Psoas muscle (tissue), 8 donors: ENCODE measurements around the gene PTPRN. TPM values are rescaled to one million over a fixed set of nuclear protein-coding genes. Genes with fewer than 3 reads are reported as not detected.

Source experiments
- ATAC-seq, 4 donors: fragments of 200-7000 bp; cut with Tn5 transposase; one replicate each; pipeline ENCODE4 v1.9.1; 2020; ENCODE audit warnings: moderate library complexity in 3 of 4, mild to moderate bottlenecking in 2 of 4
- DNase-seq, 2 donors: peaks; one replicate each; pipeline ENCODE4 v3.0.0-alpha.2; 2020
- H3K27ac ChIP-seq: fragments of 200-600 bp; one replicate; pipeline ENCODE4 v1.8.0; 2022
- H3K27me3 ChIP-seq, 3 donors: fragments of 200-600 bp in 1 of 3; one replicate each; pipeline versions ENCODE4 v1.6.1 to v1.8.0; 2013 to 2022; ENCODE audit warnings: low read length in 2 of 3, mild to moderate bottlenecking in 2 of 3, moderate library complexity in 1 of 3; ENCODE audit not compliant: insufficient read depth in 3 of 3
- H3K36me3 ChIP-seq, 2 donors: fragments of 200-600 bp in 1 of 2; one replicate each; pipeline versions ENCODE4 v1.6.1 to v1.8.0; 2013 to 2022; ENCODE audit warnings: low read depth in 1 of 2, mild to moderate bottlenecking in 1 of 2, moderate library complexity in 1 of 2; ENCODE audit not compliant: insufficient read depth in 1 of 2
- H3K4me1 ChIP-seq: fragments of 200-600 bp; one replicate; pipeline ENCODE4 v1.8.0; 2022
- H3K4me3 ChIP-seq: fragments of 200-600 bp; one replicate; pipeline ENCODE4 v1.8.0; 2022; ENCODE audit warnings: mild to moderate bottlenecking
- H3K9me3 ChIP-seq: fragments of 200-600 bp; one replicate; pipeline ENCODE4 v1.8.0; 2022
- CTCF ChIP-seq: fragments of 200-600 bp; IDR thresholded peaks from one replicate; pipeline ENCODE4 v1.8.0; 2022; ENCODE audit warnings: antibody characterized with exemption
- WGBS, 3 donors: extraction: QIAGEN DNeasy Blood & Tissue Kit; methylation state at CpG; one replicate each; pipeline versions ENCODE4 v1.1.6 to v1.1.7; 2013; 5-methylcytosine and 5-hydroxymethylcytosine counted together
- intact Hi-C, 2 donors: fragments of 100-400 bp; cut with DNase I; formaldehyde crosslinking; loops; one replicate each; pipeline versions ENCODE4 v1.11.0 to v1.14.2; 2022
- polyA plus RNA-seq, 3 donors: library from polyadenylated mRNA; stranded (reverse); fragments of 200-250 nt; gene quantifications; one replicate each; pipeline ENCODE4 v1.2.3, GENCODE V29; 2013
- total RNA-seq, 4 donors: library from RNA; stranded (reverse); fragmentation: NEBNext Ultra II Directional in 2 of 4; extraction: Animal tissue kit (Norgen Biotek cat#: 25700) in 2 of 4; gene quantifications; one replicate each; pipeline versions ENCODE4 v1.2.1 to v1.2.4, GENCODE V29; 2021 to 2023
- donor health status: healthy with polysubstance abuse.
- donor health status: DM: no; HTN: no; CAD: no; lungs with moderate emphysema.
- donor health status: Bipolar disorder and iron deficiency.
- donor health status: healthy.
- donor health status: DM: yes; HTN: yes; CAD: no.
- donor health status: DM: no; HTN: no; CAD: no.
- donor health status: DM: no; HTN: no; CAD: no.
- donor health status: DM: yes; HTN: yes; CAD: no.

The PTPRN gene
- total and polyA plus RNA-seq, 7 donors = 0.03 to 1.1 (median 0.17) TPM; not detected in 2

- Histone ChIP-seq H3K36me3 (no peaks in the 10 kb centered on the region), H3K9me3 (no peaks in the 10 kb centered on the region), H3K4me1 (no peaks in the 10 kb centered on the region), H3K27me3 (peaks cover 12 to 35% (median 13%) of the 10 kb centered on the region in 3 donors), H3K4me3 (no peak overlapping the region), H3K27ac (no peak overlapping the region)
- TF ChIP-seq CTCF = no peak
- DNase-seq (peak; percentile 35 to 64), ATAC-seq (peak in 3 of 4 donors; percentile 61 to 78 (median 75))
- 8% methylated on average over 37 to 39 of the region's 39 CpGs for WGBS, 3 donors
- intact Hi-C loops = no loop called here
Measured at GRCh38 chr2:219331560-219332213, 22.5 kb upstream of the PTPRN start.

- peaks cover 4 to 24% (median 9%) of the 10 kb centered on the region in 3 donors for H3K27me3 ChIP-seq
Measured at GRCh38 chr2:219327719-219328118, 18.5 kb upstream of the PTPRN start.

GRCh38 chr2:219325657-219326315 is 16.6 kb upstream of the PTPRN start:
- no peak for TF ChIP-seq CTCF
- no peaks in the 10 kb centered on the region for H3K36me3 ChIP-seq
- ATAC-seq (no peak), DNase-seq (no peak)
- no peak overlapping the region for H3K27ac ChIP-seq
- H3K4me3 ChIP-seq = no peak overlapping the region
- 65 to 72% (median 70%) methylated on average over 9 of the region's 9 CpGs for WGBS, 3 donors
- intact Hi-C loops = no loop called here
- no peaks in the 10 kb centered on the region for H3K4me1 ChIP-seq
- H3K27me3 ChIP-seq = peaks cover 0 to 14% (median 4%) of the 10 kb centered on the region in 3 donors
- no peaks in the 10 kb centered on the region for H3K9me3 ChIP-seq

More at GRCh38 chr2:219327719-219328118, 18.5 kb upstream of the PTPRN start:
- no peak for ATAC-seq
- Histone ChIP-seq H3K4me3 (no peak overlapping the region), H3K36me3 (no peaks in the 10 kb centered on the region), H3K27ac (no peak overlapping the region), H3K4me1 (no peaks in the 10 kb centered on the region), H3K9me3 (no peaks in the 10 kb centered on the region)
- 38 to 42% (median 40%) methylated on average over 2 of the region's 2 CpGs for WGBS, 3 donors
- no peak for DNase-seq
- intact Hi-C loops = no loop called here
- TF ChIP-seq CTCF = no peak

GRCh38 chr2:219325136-219325535 is 15.9 kb upstream of the PTPRN start:
- Histone ChIP-seq H3K27me3 (peaks cover 0 to 19% (median 4%) of the 10 kb centered on the region in 3 donors), H3K36me3 (no peaks in the 10 kb centered on the region), H3K9me3 (no peaks in the 10 kb centered on the region), H3K4me3 (no peak overlapping the region), H3K4me1 (no peaks in the 10 kb centered on the region), H3K27ac (no peak overlapping the region)
- intact Hi-C loops = no loop called here
- no peak for TF ChIP-seq CTCF
- DNase-seq = no peak
- 73 to 84% (median 84%) methylated on average over 4 of the region's 4 CpGs for WGBS, 3 donors
- ATAC-seq = no peak
